GM19023 (cell line): Measurements from ENCODE around the gene DPYD.

ENCODE experiments used
- ATAC-seq: cut with Tn5 transposase; IDR thresholded peaks from one replicate; pipeline ENCODE4 v1.9.1; 2021; ENCODE audit warnings: mild to moderate bottlenecking, moderate library complexity; ENCODE audit not compliant: unreplicated experiment

The DPYD gene

DNA sequence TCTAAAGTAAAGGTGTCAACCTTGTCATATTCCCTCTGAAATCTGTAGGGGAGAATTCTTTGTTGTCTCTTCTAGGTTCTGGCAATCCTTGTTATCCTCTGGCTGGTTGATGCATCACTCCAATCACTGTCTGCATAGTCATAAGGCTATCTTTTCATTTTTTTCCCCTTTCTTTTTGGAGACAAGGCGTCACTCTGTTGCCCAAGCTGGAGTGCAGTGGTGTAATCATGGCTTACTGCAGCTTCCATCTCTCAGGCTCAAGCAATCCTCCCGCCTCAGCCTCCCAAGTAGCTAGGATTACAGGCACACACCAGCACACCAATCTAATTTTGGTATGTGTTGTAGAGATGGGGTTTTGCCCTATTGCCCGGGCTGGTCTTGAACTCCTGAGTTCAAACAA, 12.9 kb downstream of the DPYD start:
- no peak for ATAC-seq

DNA sequence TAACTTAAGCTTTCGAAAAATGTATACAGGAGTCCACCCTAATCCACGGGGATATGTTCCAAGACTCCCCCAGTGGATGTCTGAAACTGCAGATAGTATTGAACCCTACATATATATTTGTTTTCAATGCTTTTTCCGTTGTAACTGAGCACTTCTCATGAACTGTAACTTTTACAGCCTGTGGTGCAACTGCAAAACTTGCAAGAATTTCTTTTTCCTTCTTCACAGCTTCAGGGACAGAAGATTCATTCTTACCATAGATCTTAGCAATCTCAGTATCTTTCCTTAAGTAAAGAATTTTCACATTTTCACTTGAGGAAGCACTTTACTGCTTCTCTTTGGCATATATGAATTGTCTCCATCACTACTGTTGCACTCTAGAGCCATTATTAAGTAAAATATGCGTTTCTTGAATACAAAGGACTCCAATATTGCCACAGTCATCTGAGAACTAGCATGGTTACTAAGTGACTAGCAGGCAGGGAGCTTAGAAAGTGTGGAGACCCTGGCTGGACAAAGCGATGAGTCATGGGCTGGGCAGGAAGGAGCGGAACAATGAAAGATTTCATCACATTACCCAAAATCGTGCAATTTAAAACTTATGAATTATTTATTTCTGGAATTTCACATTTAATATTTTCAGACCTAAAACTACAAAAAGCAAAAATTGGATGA, 14.1 kb downstream of the DPYD start:
- ATAC-seq: no peak

DNA sequence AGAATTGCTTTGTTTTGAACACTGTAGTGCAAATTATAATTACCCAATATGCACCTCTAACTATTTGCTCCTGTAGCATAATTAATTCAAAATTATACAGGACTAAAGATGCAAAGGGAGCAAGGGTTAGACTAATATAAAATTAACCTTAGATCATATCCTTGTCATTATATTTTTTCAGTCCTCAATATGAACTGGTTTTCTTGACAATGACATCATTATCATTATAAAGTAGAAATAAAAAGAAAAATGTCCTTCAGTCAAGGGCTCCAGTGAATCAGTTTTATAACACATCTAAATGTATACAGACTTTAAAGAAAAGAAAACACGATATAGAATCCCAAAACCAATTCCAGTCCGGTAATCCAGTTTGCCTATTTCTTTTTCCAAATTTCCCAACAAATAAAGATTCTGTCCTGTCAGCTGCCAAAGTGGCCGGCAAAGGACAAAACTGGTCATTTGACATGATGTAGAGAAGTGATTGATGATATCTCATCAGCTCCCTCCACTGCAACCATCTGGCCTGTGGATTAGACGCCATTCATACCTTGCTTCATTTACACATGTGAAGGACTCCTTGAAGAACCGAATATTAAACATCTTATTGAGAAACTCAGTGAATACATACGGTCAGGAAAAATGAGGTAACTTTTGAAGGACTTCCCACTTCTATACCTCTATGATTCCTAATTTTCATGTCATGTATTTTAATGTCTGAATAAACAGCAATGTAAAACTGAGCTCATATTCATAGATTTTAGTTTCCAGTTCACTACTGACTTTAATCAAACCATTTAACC, 15.5 kb downstream of the DPYD start:
- ATAC-seq: no peak

DNA sequence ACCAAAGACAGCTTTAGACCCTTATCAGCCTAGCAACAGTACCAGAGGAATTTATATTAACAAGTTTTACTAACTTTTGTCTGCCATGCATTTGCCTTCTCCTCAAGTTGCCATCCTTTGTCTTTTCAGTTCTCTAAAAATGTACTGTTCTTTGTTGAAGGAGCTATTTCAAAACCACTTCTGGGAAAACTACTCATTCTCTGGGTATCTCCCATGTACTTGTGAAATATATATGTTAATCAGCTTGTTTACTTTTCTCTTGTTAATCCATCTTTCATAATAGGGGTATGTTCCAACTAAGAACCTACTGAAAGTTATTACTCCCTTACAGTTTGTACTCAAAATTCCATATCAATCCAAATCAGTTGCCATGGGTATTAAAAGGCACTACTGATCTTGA, 16.3 kb downstream of the DPYD start:
- no peak for ATAC-seq

DNA sequence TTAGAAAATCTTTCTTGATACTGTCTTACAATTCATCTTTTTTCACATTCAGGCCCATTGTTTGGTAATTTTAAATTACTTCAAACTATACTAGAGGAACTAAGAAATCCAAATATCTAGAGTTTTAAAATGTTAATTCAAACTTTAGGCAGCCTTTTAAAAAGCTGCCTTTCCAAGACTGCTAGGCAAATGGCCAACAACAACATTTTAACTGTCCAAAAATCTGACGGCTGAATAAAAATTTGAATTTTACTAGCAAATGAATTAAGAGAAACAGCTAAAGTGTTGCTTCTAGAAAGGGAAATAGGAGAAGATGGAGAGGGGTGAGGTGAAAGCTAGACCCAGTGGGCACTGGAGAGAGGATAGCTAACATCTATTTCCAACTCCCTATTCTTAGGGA, 17.2 kb downstream of the DPYD start:
- ATAC-seq: no peak

DNA sequence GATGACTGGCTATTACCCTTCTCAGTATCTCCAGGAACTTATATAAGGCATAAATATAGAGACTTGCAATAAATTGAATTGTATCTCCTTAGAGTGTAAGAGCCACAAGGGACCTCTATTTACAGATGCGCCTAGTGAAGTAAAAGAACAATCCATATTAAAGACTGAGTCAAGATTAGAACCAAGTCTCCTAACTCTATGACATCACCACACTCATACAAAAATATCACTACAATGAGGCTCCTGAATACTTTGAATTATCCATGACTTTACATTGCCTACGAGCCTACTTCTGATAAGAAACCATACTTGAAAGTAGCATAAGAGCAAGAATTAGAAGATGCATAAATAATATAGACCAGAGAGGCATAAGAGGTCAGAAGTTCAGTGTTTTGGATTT, 18.8 kb downstream of the DPYD start:
- ATAC-seq: no peak

DNA sequence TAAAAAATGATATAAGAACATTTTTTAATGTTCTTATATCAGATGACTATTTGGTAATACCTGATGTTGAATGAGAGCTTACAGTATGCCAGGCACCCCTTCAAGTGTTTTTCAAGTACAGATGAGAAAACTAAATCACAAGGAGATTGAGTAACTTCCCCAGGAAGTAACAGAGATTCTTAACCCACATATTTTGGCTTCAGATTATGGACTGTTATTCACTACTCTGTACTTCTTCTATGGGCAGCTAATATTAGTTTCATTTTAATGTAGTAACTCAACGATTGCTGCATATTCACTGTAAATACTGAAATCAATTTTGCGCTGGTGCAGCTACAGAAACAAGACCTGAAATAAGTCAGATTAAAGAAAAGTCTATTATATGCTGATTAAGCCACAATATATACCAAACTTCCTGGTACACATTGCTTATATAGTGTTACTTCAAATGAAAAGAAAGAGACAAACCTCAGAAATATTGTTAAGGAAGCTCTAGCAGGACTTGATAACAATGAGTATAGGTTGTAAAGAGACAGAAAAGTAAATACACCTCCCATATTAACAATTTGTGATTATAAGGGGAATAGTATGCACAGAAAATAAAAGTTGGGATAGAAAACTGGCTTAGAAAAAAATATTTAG, 19.7 kb downstream of the DPYD start:
- no peak for ATAC-seq

DNA sequence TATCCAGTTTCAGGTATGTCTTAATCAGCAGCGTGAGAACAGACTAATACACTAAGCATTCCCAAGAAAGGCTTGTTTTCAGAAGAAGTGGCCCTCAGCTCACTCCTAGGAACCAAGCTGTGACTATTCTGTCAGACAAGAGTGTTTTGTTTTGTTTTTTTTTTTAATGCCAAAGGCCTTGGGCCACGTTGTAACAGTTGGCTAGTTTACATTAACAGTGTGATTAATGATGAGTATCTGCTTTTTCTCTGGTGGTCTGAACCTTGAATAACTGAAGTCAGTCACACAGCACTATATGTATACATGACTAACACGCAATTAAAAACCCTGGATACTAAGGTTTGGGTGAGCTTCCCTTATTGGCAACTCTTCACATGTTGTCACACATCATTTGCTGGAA, 21.9 kb downstream of the DPYD start:
- ATAC-seq: no peak

DNA sequence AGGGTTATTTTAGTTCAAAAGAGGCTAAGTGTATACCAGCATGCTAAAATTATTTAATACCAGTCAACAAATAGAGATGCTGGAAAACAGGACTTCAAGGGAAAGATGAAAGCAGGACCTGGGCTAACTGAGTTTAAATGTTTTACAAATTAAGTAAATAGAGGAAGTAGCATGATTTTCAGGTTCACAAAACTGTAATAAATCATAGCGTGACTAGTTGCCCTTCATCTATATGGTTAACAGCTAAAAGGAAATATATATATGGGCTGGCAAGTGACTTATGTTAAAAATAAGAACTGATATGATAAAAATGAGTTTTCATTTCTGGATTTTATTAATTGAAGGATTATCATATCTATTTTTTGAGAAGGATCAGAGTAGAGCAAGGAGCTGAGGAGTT, 25.6 kb downstream of the DPYD start:
- ATAC-seq: no peak

DNA sequence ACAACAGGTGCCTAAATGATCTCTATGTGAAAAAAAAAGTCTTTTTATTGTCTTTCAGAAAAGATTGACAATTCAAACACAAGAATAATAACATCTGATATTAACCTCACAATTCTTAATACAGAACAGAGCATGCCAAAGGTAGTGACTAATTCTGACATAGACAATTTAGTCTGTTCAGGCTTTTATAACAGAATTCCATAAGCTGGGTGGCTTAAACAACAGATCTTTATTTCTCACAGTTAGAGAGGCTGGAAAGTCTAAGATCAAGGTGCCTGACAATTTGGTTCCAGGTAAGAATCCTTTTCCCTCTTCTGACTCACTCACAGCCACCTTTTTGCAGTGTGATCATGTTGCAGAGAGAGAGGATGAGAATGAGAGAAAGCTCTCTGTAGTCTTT, 27.0 kb downstream of the DPYD start:
- no peak for ATAC-seq

DNA sequence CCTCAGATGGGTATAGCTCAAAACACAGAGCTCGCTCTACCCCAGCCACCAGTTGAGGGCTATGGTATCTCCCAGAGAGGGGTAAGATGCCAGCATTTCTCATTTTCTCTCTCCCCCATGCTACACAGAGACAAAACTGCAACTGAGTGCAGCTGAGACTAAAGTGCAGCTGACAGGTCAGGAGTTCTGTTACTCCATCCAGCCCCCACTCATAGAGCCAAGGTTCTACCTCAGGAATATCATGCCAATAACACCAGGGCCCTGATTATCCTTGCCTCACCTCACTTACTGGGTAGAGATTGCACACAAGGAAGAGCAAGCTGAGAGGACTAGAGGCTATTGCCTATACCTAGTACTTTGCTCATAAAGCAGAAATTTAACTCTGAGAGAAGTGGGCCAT, 34.6 kb downstream of the DPYD start:
- no peak for ATAC-seq

DNA sequence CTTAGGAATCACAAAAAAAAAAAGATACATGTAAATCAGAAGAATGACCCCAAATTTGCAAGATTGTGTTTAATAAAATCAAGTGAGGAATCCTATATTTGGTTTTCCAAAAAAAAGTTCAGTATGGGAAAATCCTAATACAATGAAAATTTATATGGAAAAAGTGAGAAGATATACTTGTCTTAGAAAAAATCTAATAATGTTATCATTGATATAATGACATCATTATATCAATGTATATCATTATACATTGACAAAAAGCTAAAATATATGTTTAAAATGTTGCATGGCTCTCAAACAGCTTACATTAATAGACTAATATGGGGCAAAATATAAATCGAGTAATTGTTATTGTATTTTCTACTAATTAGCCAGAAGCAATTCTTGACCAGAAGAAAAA, 37.0 kb downstream of the DPYD start:
- no peak for ATAC-seq

DNA sequence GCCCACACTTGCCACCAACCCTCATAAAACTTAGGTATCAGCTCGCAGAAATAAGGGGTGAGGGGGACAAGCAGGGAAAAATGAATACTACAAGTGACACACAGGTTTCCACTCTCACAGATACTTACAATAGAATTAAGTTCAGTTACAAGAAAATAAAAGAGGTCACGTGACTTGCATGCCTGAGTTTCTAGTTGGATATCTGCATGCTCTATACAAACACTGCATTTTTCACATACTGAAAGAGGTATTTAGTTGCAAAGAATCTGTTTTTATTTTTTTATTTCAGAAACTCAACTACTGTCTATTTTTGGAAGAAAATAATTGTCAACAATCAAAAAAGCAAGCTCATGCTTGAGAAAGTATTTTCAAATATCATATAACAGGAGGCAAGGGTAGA, 43.5 kb downstream of the DPYD start:
- ATAC-seq: no peak

DNA sequence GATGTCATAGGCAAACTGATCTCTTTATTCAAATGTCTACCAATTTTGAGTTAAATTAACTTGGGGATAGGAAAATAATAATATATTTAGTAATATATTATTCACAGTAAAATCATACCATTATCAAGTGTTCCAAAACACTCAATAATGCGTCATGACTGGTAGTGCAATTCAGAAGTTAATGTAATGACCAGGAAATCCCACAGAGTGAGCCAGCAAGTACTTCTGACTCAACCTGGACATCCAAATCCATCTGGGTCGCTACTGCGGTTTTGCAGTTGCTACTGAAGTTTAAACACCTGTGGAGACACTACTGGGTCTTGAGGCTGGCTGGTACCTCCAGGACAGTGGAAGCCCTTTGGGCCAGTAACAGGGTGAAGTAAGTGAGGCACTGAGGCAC, 44.8 kb downstream of the DPYD start:
- no peak for ATAC-seq

DNA sequence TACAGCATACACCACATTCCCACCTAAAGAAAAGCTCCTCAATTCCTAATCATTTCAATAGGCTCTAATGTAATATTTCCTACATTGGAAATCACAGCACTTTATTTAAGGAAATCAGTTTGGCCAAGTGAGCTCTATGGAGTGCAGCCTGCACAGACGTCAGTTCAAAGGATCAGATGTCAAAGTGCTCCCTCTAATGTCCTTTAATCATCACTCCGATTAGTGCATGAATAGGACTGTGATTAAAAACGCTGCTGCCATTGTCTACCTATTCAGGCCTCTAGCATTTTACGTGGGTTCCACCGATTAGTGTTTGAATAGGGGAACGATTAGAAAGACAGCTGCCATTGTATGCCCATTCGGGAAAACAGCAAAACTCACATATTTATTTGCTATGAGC, 50.2 kb downstream of the DPYD start:
- ATAC-seq: no peak

DNA sequence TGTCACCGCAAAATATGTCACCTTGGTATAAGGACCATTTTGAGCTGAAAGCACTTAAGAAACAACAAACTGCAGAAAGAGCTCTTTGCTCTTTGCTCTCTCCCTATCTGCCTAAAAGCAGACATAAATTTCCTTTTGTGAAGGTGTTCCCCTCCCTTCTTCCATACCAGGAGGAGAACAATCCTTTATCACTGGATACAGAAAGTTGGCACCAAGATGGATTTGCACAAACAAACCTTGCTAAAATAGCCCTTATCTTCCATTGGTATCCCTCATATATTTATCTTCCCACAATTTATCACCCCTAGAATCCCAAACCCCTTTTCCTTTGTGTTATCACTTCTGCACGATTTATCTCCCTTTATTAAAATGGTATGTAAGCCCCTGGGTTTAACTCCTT, 51.4 kb downstream of the DPYD start:
- no peak for ATAC-seq

DNA sequence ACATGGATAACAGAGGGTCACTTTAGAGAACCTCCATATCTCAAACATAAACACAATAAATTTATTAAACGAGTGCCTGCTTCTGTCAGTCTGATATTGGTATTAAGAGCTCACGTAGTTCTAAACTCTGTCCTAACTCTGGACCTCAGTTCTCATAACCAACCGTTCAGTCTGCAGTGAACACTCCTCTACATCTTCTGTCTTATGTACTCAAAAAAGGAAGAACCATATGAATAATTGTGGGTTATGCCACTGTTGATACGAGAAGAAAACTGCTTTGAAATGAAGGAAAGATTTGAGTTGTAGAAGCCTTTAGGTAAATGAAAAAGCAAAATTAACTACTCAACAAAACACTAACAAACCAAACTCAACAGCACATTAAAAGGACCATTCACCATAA, 53.7 kb downstream of the DPYD start:
- no peak for ATAC-seq

DNA sequence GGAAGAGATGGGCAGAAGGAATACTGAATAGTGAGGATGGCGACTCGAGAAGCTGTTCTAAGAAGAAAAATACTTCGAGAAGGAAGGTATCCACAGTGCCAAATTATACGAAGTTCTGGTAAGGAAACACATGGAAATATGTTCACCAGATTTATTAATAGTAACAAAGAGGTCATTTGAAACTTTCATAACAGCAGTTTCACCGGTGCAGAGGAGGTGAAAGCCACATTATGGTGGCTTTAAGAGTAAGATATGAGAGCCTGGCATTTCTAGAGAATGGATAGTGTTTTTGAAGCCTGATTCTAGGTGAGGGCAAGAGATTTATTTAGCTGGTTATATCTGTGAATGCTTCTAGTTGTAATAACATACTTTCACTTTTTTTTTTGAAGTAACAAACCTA, 56.2 kb downstream of the DPYD start:
- no peak for ATAC-seq

DNA sequence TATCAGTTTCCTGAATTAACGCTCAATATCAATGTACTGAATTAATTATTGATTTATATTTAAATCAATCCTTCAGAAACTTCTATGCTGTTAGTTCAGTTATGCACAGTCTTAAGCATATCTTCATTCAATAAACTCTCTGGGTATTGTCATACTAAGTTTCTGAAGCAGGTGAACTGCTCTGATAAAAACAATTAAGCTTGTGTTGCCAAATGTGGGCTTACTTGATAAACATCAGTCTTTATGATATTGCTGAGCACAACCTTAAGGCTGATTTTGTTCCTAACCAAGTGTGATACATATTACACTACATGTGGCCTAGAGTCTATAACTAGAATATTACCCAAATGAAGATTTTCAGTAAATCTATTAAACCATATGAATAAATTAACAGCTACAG, 67.6 kb downstream of the DPYD start:
- ATAC-seq: no peak

DNA sequence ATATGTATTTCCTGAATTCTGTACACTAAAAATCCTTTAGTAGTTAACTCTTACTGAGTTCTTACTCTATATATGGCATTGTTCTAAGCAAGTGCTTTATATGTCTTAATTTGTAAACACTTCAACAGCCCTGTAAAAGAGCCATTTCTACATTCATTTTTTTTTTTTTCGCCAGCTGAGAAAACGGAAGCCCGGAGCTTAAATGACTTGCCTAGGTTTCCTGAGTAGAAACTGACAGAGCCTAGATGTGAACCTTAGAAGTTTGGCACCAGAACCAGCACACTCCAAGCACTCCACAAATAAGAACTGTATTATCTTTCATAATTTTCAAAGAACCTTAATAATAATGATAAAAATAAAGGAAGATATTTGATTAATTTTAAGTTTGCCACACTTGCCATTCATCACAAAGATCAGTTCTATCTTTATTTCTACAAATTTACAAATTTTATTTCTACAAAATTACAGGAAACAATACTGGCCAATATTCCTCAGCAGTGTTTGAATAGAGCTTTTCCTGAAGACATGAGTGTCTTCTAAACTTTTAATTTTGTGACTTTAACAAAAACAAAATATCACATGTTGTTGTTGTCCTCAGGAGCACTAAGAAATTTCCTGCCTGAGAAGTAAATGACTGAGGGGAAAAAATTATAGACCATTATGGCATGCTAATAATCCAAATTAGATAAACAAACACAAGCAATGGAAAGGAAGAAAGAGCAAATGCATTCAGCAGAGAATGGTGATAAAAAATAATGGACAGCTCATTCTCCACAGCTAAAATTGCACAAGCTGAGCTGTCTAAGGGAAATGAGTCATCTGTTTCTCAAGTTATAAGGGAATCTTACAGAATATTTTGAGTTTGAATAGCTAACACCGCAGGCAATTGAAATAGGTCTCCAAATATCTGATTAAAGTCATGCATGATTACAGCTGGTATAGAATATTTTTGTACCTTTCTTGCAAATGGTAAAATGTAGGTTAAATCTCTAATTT, 71.2 kb downstream of the DPYD start:
- ATAC-seq: no peak

DNA sequence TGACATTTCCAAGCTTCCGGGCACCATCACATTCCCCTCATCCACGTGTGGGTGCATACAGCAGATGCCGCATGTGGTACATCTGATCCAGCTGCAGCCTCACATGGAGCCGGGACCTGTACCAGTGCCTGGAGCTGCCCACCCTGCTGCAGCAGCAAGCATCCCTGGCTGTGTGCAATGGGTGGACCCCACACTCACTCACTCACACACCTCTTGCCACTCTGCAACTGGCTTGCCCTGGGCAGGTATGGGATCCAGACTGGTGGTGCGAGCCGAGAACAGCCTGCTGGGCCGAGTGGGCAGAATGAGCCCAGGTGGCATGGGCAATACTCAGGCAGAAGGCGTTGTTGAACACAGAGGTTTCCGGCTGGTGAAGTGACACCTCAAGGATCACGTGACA, 75.0 kb downstream of the DPYD start:
- ATAC-seq: no peak
